AG20443 (cell line): Measurements from ENCODE around the gene FRS3.

Experiments
- DNase-seq: peaks from one replicate; pipeline ENCODE4 v3.0.0; 2012; ENCODE audit warnings: low spot score, mixed read lengths

The FRS3 gene

GRCh38 chr6:41728073-41728936 lies 51.4 kb downstream of the FRS3 start:
- no peak for DNase-seq

- DNase-seq: no peak
Observed at GRCh38 chr6:41727705-41728072, 52.0 kb downstream of the FRS3 start.

GRCh38 chr6:41726876-41727275 lies 52.8 kb downstream of the FRS3 start:
- DNase-seq: no peak

GRCh38 chr6:41724586-41725501 lies 54.9 kb downstream of the FRS3 start:
- no peak for DNase-seq

- DNase-seq: no peak
Observed at GRCh38 chr6:41724228-41724580, 55.5 kb downstream of the FRS3 start.

GRCh38 chr6:41723530-41724227 lies 56.0 kb downstream of the FRS3 start:
- peak; percentile 92 for DNase-seq

GRCh38 chr6:41722969-41723529 lies 56.7 kb downstream of the FRS3 start:
- DNase-seq: no peak

- DNase-seq: no peak
Observed at GRCh38 chr6:41721414-41721813, 58.3 kb downstream of the FRS3 start.

GRCh38 chr6:41720783-41721182 lies 58.9 kb downstream of the FRS3 start:
- no peak for DNase-seq

- no peak for DNase-seq
Observed at GRCh38 chr6:41720262-41720620, 59.5 kb downstream of the FRS3 start.
